ENCODE results near the gene CIDEC.
"Not testable (repeated sequence)": the region's sequence is repeated elsewhere in the genome, so short reads cannot be mapped to it uniquely, and the experiment has no call there.

Gene CIDEC

DNA sequence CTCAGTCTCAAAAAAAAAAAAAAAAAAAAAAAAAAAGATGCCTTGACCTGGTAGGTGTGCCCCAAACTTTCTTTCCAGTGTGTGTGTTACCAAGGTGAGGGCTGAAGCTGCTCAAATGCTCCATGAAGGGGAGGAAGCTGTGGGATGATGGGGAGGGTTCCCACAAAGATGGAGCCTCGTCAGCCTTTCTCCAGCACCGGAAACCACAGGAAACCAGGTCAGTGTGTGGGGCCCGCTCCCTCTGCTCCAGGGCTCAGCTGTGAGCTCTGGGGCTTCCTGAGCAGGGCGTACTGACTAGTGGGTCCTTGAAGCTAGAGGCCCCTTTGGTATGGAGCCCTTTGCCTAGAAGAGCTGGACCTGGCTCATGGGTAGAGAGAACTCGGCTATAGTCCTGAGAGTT, 21.9 kb upstream of the CIDEC start:
- H3K4me3 ChIP-seq (ENCODE audit: low read depth, low read length) = no peak overlapping the region
- TF ChIP-seq, protein P1, sequence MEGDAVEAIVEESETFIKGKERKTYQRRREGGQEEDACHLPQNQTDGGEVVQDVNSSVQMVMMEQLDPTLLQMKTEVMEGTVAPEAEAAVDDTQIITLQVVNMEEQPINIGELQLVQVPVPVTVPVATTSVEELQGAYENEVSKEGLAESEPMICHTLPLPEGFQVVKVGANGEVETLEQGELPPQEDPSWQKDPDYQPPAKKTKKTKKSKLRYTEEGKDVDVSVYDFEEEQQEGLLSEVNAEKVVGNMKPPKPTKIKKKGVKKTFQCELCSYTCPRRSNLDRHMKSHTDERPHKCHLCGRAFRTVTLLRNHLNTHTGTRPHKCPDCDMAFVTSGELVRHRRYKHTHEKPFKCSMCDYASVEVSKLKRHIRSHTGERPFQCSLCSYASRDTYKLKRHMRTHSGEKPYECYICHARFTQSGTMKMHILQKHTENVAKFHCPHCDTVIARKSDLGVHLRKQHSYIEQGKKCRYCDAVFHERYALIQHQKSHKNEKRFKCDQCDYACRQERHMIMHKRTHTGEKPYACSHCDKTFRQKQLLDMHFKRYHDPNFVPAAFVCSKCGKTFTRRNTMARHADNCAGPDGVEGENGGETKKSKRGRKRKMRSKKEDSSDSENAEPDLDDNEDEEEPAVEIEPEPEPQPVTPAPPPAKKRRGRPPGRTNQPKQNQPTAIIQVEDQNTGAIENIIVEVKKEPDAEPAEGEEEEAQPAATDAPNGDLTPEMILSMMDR (IDR thresholded peaks at IDR 0.05; ENCODE audit: low read depth, low read length, missing control alignments) = no peak
- DNase-seq (ENCODE audit: low read depth) = no peak

DNA sequence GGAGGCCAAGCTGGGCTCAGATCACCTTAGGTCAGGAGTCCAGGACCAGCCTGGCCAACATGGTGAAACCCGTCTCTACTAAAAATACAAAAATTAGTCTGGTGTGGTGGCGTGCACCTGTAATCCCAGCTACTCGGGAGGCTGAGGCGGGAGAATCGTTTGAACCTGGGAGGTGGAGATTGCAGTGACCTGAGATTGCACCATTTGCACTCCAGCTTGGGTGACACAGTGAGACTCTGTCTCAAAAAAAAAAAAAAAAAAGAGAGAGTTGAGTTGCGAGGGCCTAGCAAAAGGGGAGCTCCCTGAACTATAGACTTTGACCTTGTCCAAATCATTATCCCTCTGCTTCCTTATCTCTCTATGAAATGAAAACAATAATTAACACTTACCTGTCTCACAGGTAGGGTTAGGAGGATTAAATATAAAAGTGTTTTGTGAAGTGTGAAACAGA, 20.9 kb upstream of the CIDEC start:
- H3K4me3 ChIP-seq (ENCODE audit: low read depth, low read length); DNase-seq (ENCODE audit: low read depth): not testable (repeated sequence)

DNA sequence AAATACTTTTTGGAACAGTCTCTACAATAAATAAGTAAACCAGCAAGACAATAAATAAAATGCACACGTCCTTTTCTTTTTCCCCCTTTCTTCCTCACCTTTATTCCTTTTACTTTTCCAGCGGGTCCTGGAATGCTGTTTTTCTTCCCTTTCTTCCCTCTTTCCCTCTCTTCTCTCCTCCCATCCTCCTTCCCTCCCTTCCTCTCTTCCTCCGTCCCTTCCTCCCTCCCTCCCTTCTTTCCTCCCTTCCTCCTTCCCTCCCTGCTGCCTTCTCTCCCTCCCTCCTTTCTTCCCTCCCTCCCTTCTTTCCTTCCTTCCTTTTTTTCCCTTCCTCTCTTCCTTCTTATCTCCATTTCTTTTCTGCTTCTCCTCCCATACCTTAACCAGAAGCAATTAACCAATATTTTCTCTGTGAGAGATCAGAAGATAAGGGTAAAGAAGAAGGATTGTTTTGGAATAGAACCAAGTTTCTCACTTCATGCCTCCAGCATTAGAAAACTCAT, 19.3 kb upstream of the CIDEC start:
- no peak overlapping the region for H3K4me3 ChIP-seq (ENCODE audit: low read depth, low read length)
- no peak for DNase-seq (ENCODE audit: low read depth)
- TF ChIP-seq, protein P1 (IDR thresholded peaks at IDR 0.05; ENCODE audit: low read depth, low read length, missing control alignments) = no peak

DNA sequence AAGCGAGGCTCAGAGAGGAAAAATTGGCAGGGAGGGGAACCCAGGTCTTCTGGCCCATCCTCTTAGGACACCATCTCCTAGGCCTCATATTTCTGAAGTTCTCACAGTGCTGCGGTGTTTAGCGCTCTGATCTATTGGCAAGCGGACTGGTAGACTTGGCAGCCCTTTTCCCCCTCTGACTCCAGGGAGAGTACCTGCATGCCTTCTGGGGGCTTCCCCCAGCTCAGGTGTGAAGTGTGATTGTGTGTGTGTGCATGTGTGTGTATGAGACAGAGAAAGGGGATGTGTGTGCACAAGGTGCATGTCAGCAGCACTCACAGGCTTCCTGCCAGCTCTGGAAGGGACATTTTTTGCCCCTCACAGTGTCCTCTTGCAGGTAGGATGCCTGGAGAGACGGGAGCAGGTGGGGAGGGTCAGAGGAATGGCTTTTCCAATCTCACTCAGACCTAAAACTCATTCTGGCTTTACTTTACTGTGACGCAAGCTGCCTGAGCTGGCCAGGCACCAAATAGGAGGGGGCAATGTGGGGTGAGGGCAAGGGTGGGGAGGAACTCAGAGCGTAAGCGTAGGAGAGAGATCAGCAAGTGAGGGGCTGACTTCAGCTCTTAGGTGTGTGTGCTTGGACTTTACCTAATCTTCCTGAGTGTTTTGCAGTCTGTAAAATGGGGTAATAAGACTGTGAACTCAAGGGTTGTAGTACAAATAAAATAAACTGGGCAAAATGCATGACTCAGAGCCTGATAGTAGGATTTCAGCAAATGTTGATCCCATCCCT, 18.6 kb upstream of the CIDEC start:
- H3K4me3 ChIP-seq (ENCODE audit: low read depth, low read length) = no peak overlapping the region
- TF ChIP-seq, protein P1 (IDR thresholded peaks at IDR 0.05; ENCODE audit: low read depth, low read length, missing control alignments) = no peak
- no peak for DNase-seq (ENCODE audit: low read depth)

DNA sequence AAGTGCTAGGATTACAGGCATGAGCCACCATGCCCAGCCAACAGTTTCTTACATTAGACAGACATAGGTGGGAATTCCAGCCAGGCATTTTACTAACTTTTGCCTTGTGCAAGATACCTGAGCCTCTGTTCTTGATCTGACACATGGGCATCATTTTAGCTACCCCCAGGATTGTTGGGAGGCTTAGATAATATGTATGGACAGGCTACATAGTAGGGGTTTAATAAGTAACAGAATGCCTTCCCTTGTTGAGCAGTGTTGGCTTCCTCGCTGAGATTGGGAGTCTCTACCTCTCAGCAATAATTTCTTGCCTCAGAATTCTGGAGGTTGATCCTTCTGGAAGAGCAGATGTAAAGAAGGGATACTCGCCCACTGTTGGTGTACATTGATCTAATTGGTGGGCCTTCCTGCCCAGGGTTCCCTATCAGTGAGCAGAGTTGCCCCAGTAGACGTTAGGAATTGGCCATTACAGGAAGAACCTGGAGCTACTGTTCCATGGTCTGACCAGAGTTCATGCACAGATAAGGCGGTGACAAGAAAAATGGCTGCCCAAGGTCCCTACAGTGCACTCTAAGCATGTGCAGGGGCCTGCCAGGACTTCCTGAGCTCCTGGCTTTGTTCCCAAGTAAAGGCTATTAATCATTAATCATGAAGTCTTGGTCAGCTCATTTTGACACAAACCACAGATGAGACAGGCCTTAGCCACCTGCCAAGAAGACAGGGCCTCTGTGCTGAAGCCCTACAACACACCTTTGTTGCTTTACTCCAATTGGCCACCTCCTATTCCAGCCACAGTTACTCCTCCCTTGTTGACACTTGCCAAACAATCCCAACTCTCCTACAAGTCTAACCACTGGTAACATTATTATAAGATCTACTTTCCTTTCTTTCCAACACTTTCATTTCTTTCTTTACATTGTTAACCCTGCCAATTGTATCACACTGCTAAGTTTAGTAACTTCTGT, 17.6 kb upstream of the CIDEC start:
- TF ChIP-seq, protein P1 (IDR thresholded peaks at IDR 0.05; ENCODE audit: low read depth, low read length, missing control alignments) = no peak
- H3K4me3 ChIP-seq (ENCODE audit: low read depth, low read length) = no peak overlapping the region

DNA sequence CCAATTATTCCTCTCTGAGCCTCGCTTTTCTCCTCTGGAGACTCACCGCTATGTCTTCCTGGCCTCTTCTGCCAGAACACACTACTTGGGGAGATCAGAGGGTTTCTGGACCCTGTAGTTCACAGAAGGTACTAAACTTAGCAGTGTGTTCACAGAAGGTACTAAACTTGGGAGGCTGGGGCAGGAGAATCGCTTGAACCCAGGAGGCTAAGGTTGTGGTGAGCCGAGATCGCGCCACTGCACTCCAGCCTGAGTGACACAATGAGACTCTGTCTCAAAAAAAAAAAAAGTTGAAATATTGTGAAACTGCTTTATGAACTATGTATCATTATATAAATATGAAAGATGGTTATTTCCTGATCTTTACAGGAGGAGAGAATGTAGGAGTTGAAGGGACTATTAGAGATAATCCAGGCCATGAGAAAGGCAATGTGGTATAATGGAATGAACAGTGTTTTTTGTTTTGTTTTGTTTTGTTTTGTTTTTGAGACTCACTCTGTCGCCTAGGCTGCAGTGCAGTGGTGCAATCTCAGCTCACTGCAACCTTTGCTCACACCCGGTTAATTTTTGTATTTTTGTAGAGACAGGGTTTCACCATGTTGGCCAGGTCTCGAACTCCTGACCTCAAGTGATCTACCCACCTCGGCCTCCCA, 16.8 kb upstream of the CIDEC start:
- H3K4me3 ChIP-seq (ENCODE audit: low read depth, low read length); DNase-seq (ENCODE audit: low read depth): not testable (repeated sequence)

More for the DNA sequence above, 17.6 kb upstream of the CIDEC start:
- DNase-seq (ENCODE audit: low read depth) = no peak

DNA sequence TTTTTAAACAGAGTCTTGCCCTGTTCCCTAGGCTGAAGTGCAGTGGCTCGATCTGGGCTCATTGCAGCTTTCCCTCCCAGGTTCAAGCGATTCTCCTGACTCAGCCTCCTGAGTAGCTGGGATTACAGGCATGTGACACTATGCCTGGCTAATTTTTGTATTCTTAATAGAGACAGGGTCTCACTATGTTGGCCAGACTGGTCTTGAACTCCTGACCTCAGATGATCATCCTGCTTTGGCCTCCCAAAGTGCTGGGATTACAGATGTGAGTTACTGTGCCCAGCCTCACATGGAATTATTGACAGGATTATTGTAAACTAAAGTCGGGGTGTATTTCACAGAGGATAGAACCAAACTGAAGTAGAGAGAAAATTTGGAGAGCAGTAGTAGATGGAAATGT, 15.7 kb upstream of the CIDEC start:
- not testable (repeated sequence) for H3K4me3 ChIP-seq (ENCODE audit: low read depth, low read length); DNase-seq (ENCODE audit: low read depth)

DNA sequence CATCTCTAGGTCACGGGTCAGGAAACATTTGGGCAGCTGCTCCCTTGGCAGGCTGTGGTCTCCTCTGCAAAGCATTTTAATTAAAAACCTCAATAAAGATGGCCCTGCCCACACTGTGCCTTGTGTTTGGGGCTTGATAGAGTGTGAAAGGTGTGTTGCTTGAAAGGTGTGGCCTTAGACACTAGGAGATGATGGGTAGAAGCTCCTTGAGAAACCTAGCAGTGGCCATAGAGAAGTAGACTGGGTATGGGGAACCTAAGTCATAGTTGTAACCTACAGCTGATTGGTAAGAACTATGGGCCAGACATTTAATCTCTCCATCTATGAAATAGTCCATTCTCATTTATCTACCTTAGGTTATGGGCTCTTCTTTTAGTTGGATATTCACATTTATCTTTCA, 13.7 kb upstream of the CIDEC start:
- no peak overlapping the region for H3K4me3 ChIP-seq (ENCODE audit: low read depth, low read length)
- no peak for DNase-seq (ENCODE audit: low read depth)
- TF ChIP-seq, protein P1 (IDR thresholded peaks at IDR 0.05; ENCODE audit: low read depth, low read length, missing control alignments) = no peak

Data from GM12864 (cell line).